Neutrophil (primary cell): ENCODE measurements around the gene LMAN2.

Source experiments
- H3K27ac ChIP-seq: fragments of 200-600 bp; sonication (generic); 2 replicates; pipeline ENCODE4 v1.5.1; 2016; ENCODE audit warnings: mild to moderate bottlenecking, moderate library complexity
- H3K27me3 ChIP-seq: fragments of 200-600 bp; sonication (generic); 2 replicates; pipeline ENCODE4 v1.6.0; 2016; ENCODE audit warnings: mild to moderate bottlenecking
- H3K36me3 ChIP-seq: fragments of 200-600 bp; sonication (generic); 2 replicates; pipeline ENCODE4 v1.5.1; 2017
- H3K4me1 ChIP-seq, 2 experiments: fragments of 200-600 bp in 1 of 2; sonication (generic) in 1 of 2; 1 replicate in 1 of 2; 2 replicates in 1 of 2; pipeline versions ENCODE4 v1.5.1 to v1.6.1; 2013 to 2016; ENCODE audit warnings: low read depth in 1 of 2, low read length in 1 of 2, mild to moderate bottlenecking in 1 of 2, moderate library complexity in 1 of 2; ENCODE audit not compliant: control insufficient read depth in 1 of 2, insufficient read depth in 1 of 2
- H3K4me3 ChIP-seq, 2 experiments: fragments of 200-600 bp in 1 of 2; sonication (generic) in 1 of 2; 1 replicate in 1 of 2; 2 replicates in 1 of 2; pipeline ENCODE4 v1.5.1; 2013 to 2016; ENCODE audit warnings: low read depth in 1 of 2, low read length in 1 of 2, mild to moderate bottlenecking in 1 of 2, moderate library complexity in 1 of 2
- H3K9me3 ChIP-seq: fragments of 200-600 bp; sonication (generic); 2 replicates; pipeline ENCODE4 v1.5.1; 2016
- TF ChIP-seq, protein P1 (sequence below): fragments of 200-600 bp; sonication (generic); IDR thresholded peaks from 2 replicates; pipeline ENCODE4 v1.5.1; 2016; ENCODE audit warnings: antibody characterized with exemption

Gene LMAN2

DNA sequence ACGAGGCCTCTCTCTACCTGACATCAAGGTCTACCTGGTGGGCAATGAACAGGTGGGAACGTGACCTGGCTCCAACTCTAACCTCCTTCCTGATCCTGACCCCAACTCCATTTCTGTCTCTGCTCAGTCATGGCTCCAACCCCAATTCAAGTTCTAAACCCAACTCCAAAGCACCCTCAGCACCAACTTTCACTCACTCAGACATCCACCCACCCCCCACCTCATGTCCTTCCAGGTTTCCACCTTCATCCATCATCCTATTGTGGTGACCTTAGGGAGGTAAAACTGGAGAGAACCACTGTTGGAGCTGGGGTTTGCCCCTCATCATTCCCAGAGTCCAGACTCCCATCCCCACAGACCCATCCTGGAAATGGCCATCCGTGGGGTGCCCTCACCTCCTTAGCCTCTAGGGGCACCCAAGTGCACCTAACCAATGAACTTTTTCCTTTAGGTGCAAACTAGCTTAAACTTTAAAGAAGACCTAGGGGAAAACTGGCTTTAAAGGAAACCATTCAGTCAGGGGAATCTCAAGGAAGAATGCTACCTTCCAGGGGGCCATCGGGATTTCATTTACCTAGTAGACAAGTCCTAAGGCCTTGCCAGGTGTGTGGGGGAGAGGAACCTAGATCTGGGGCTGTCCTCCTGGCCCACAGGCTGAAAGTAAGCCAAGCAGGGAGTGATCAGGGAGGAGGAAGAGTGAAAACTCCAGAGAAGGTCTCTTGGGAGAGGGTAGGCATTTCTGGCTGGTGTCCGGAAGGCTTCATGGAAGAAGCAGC is 17.6 kb upstream of the LMAN2 start:
- Histone ChIP-seq H3K36me3 (peaks cover 93% of the 10 kb centered on the region), H3K4me3 (no peak overlapping the region), H3K9me3 (no peaks in the 10 kb centered on the region), H3K4me1 (peaks cover 35 to 64% of the 10 kb centered on the region in 2 experiments), H3K27me3 (no peaks in the 10 kb centered on the region), H3K27ac (peak overlapping the region; percentile 81)
- TF ChIP-seq, protein P1, sequence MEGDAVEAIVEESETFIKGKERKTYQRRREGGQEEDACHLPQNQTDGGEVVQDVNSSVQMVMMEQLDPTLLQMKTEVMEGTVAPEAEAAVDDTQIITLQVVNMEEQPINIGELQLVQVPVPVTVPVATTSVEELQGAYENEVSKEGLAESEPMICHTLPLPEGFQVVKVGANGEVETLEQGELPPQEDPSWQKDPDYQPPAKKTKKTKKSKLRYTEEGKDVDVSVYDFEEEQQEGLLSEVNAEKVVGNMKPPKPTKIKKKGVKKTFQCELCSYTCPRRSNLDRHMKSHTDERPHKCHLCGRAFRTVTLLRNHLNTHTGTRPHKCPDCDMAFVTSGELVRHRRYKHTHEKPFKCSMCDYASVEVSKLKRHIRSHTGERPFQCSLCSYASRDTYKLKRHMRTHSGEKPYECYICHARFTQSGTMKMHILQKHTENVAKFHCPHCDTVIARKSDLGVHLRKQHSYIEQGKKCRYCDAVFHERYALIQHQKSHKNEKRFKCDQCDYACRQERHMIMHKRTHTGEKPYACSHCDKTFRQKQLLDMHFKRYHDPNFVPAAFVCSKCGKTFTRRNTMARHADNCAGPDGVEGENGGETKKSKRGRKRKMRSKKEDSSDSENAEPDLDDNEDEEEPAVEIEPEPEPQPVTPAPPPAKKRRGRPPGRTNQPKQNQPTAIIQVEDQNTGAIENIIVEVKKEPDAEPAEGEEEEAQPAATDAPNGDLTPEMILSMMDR = peak; percentile 78

DNA sequence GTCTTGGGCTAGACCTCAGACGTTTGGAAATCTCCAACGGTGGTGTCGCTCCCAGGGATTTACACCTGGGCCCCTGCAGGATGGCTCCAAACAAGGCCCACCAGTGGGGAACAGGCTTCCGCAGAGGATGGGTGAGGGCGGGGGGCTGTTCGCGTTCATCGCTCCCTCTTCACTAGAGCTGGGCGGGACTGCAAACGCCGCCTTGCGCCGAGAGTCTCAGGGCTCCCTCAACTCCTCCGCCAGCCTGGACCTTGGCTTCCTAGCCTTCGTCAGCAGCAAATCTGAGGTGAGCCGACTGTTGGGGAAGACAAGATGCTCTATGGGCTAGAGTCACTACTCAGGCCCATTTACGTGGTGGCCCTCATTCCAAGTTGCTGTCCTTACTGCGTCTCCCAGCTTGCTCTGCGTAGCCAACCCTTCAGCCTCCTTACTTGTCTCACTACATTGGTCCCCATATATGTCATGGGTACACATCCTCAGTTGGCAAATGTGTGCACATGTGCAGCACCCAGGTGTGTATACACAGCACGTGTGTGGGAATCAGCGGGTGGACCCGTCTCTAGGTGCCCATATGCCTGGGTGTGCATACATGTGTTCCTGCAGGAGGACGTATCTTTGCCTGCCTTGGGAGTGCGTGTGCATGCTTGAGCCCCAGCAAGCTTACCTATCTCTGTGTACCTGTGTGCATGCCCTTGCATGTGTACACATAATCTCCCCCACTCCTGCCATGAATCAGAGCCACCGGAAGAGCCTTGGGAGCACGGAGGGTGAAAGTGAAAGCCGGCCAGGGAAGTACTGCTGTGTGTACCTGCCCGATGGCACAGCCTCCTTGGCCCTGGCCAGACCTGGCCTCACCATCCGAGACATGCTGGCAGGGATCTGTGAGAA is 16.8 kb upstream of the LMAN2 start:
- Histone ChIP-seq H3K4me1 (peaks cover 43 to 68% of the 10 kb centered on the region in 2 experiments), H3K27ac (peak overlapping the region; percentile 81), H3K27me3 (no peaks in the 10 kb centered on the region), H3K36me3 (peaks cover 90% of the 10 kb centered on the region), H3K4me3 (no peak overlapping the region), H3K9me3 (no peaks in the 10 kb centered on the region)
- TF ChIP-seq, protein P1 = no peak

- no peaks in the 10 kb centered on the region for H3K27me3 ChIP-seq
- peaks cover 82% of the 10 kb centered on the region for H3K36me3 ChIP-seq
- peaks cover 42 to 68% of the 10 kb centered on the region in 2 experiments for H3K4me1 ChIP-seq
- TF ChIP-seq, protein P1 = no peak
- H3K27ac ChIP-seq = no peak overlapping the region
- H3K9me3 ChIP-seq = no peaks in the 10 kb centered on the region
- H3K4me3 ChIP-seq = no peak overlapping the region
These were observed 15.9 kb upstream of the LMAN2 start for GRCh38 chr5:177367323-177367848.

- H3K27ac ChIP-seq = peak overlapping the region; percentile 19
- no peak overlapping the region for H3K4me3 ChIP-seq
- H3K27me3 ChIP-seq = no peaks in the 10 kb centered on the region
- no peaks in the 10 kb centered on the region for H3K9me3 ChIP-seq
- peaks cover 42 to 68% of the 10 kb centered on the region in 2 experiments for H3K4me1 ChIP-seq
- TF ChIP-seq, protein P1 = no peak
- H3K36me3 ChIP-seq = peaks cover 75% of the 10 kb centered on the region
These were observed 15.3 kb upstream of the LMAN2 start for GRCh38 chr5:177366528-177367322.
